OCI-LY7 (cell line): ENCODE data around the gene CCR4. TPM values are rescaled to one million over a fixed set of nuclear protein-coding genes. Genes with fewer than 3 reads are reported as not detected.

Source experiments
- BruUV-seq: library from RNA; stranded (reverse); fragments of 400-500 nt; replicated peaks from 2 replicates; lab custom pipeline; 2021; lab: Mats Ljungman, UMichigan
- CTCF ChIA-PET: fragments of 300-600 bp; sonication (Branson Sonifier 250); formaldehyde crosslinking; loops from one replicate; lab custom pipeline; 2022; ENCODE audit warnings: antibody characterized with exemption; ENCODE audit not compliant: unreplicated experiment; lab: Charles Lee
- POLR2A ChIA-PET: fragments of 300-600 bp; sonication (Branson Sonifier 250); formaldehyde crosslinking; loops from one replicate; lab custom pipeline; 2022; ENCODE audit warnings: antibody characterized with exemption; lab: Charles Lee
- DNase-seq: peaks from one replicate; pipeline ENCODE4 v3.0.0-alpha.2; 2015; ENCODE audit warnings: low spot score
- H2AFZ ChIP-seq: fragments of 200-600 bp; sonication (generic), shearing (Covaris generic); 2 replicates; pipeline ENCODE4 v1.6.1; 2014; ENCODE audit warnings: mild to moderate bottlenecking, antibody characterized with exemption, low read length, moderate library complexity
- H3K27ac ChIP-seq: fragments of 200-600 bp; sonication (generic); 2 replicates; pipeline ENCODE4 v1.5.1; 2014; ENCODE audit warnings: mixed run types, low read depth, mild to moderate bottlenecking, moderate library complexity, low read length, inconsistent platforms; ENCODE audit not compliant: poor library complexity, severe bottlenecking
- H3K36me3 ChIP-seq: fragments of 200-600 bp; sonication (generic); 2 replicates; pipeline ENCODE4 v1.6.1; 2014; ENCODE audit warnings: mild to moderate bottlenecking, antibody characterized with exemption, low read length, moderate library complexity, mixed read lengths; ENCODE audit not compliant: insufficient read depth
- H3K4me1 ChIP-seq: fragments of 200-600 bp; sonication (generic); 2 replicates; pipeline ENCODE4 v1.5.1; 2014; ENCODE audit warnings: mild to moderate bottlenecking, low read length; ENCODE audit not compliant: insufficient read depth, poor library complexity, severe bottlenecking
- H3K4me2 ChIP-seq: fragments of 200-600 bp; sonication (generic); 2 replicates; pipeline ENCODE4 v1.6.1; 2014; ENCODE audit warnings: mild to moderate bottlenecking, low read length
- H3K4me3 ChIP-seq: fragments of 200-600 bp; sonication (generic); 2 replicates; pipeline ENCODE4 v1.5.1; 2014; ENCODE audit warnings: mild to moderate bottlenecking, low read depth, low read length; ENCODE audit not compliant: poor library complexity, severe bottlenecking
- H3K79me2 ChIP-seq: fragments of 200-600 bp; sonication (generic); 2 replicates; pipeline ENCODE4 v1.6.1; 2016; ENCODE audit warnings: low read depth, mild to moderate bottlenecking, low read length, moderate library complexity, mixed read lengths; ENCODE audit not compliant: insufficient read depth
- H3K9me2 ChIP-seq: fragments of 200-600 bp; sonication (generic); 2 replicates; pipeline ENCODE4 v1.6.1; 2016; ENCODE audit warnings: mild to moderate bottlenecking, low read length, mixed read lengths; ENCODE audit not compliant: insufficient read depth
- H3K9me3 ChIP-seq: fragments of 200-600 bp; sonication (generic); 2 replicates; pipeline ENCODE4 v1.6.1; 2014; ENCODE audit warnings: mild to moderate bottlenecking, mixed run types, low read length, mixed read lengths
- H4K20me1 ChIP-seq: fragments of 200-600 bp; sonication (generic); 2 replicates; pipeline ENCODE4 v1.6.1; 2014; ENCODE audit warnings: mild to moderate bottlenecking, antibody characterized with exemption, low read length, moderate library complexity, mixed read lengths; ENCODE audit not compliant: insufficient read depth
- EZH2phosphoT487 ChIP-seq: fragments of 200-600 bp; sonication (generic); IDR thresholded peaks from 2 replicates; pipeline ENCODE4 v1.6.1; 2018; ENCODE audit warnings: low read depth, borderline replicate concordance, mild to moderate bottlenecking, mixed run types, antibody characterized with exemption, low read length, moderate library complexity, mixed read lengths
- intact Hi-C: fragments of 100-400 bp; cut with micrococcal nuclease; formaldehyde crosslinking; loops from one replicate; pipeline ENCODE4 v1.10.0; 2022; ENCODE audit not compliant: unreplicated experiment
- total RNA-seq, 2 experiments: library from RNA; depleted of rRNA in 1 of 2; stranded (reverse); fragments of >200 nt in 1 of 2; shearing (Covaris generic) in 1 of 2; gene quantifications; 2 replicates each; pipeline ENCODE4 v1.2.3, GENCODE V29; 2014 to 2022
- TF ChIP-seq, protein P1 (sequence below): fragments of 200-600 bp; sonication (generic); conservative IDR thresholded peaks from 2 replicates; pipeline ENCODE4 v1.5.1; 2014; ENCODE audit warnings: mild to moderate bottlenecking, antibody characterized with exemption, low read length, moderate library complexity, mixed read lengths

The CCR4 gene
- total RNA-seq, 2 experiments from 2014 or later: not detected

DNA sequence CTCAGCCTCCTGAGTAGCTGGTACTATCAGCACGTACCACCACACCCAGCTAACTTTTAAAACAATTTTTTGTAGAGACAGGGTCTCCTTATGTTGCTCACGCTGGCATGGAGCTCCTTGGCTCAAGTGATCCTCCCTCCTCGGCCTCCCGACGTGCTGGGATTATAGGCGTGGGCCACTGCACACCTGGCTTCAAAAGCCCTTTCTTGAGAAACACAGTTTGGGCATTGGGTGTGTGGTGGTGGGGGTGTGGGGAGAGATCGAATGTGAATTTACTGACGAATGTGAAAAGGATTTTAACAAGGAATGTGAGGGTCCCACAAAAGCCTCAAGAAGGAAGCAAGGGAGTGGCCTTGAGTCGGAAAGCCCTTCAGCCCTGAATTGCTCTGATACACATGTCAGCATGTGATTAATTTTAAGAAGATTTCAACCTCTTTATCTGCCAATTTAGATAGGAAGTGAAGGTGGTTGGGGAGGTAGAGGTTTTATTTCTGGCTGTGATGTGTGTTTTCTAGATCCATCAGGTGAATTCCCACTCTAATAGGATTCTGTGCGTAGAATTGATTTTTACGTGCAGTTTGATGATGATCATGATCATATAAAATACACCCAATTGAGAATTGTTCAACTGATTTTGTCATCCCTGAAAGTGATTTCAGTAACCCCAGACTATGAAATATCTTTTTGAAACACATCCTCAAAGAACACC is 1.1 kb downstream of the CCR4 start:
- no peaks in the 10 kb centered on the region for H3K36me3 ChIP-seq
- intact Hi-C loops: loop anchor here (10.0 kb wide), 1 partner anchor 822 kb away; no protein-coding TSS in a partner anchor
- no peaks in the 10 kb centered on the region for H3K79me2 ChIP-seq
- ChIA-PET POLR2A (interaction anchor here (0.6 to 1.1 kb wide), 3 partner anchors 16 to 133 kb away, joined by 3 to 4 read pairs (median 3); no protein-coding TSS in a partner anchor), CTCF (no interaction called here)
- H2AFZ ChIP-seq: no peak overlapping the region
- H3K4me2 ChIP-seq: no peak overlapping the region
- TF ChIP-seq, protein P1, sequence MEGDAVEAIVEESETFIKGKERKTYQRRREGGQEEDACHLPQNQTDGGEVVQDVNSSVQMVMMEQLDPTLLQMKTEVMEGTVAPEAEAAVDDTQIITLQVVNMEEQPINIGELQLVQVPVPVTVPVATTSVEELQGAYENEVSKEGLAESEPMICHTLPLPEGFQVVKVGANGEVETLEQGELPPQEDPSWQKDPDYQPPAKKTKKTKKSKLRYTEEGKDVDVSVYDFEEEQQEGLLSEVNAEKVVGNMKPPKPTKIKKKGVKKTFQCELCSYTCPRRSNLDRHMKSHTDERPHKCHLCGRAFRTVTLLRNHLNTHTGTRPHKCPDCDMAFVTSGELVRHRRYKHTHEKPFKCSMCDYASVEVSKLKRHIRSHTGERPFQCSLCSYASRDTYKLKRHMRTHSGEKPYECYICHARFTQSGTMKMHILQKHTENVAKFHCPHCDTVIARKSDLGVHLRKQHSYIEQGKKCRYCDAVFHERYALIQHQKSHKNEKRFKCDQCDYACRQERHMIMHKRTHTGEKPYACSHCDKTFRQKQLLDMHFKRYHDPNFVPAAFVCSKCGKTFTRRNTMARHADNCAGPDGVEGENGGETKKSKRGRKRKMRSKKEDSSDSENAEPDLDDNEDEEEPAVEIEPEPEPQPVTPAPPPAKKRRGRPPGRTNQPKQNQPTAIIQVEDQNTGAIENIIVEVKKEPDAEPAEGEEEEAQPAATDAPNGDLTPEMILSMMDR: no peak
- no peak for TF ChIP-seq EZH2phosphoT487
- no peak for DNase-seq
- H3K9me2 ChIP-seq: no peaks in the 10 kb centered on the region
- H3K4me3 ChIP-seq: no peak overlapping the region
- H3K9me3 ChIP-seq: no peaks in the 10 kb centered on the region
- BruUV-seq: no TSS peak
- H3K27ac ChIP-seq: no peak overlapping the region
- H3K4me1 ChIP-seq: no peaks in the 10 kb centered on the region
- no peaks in the 10 kb centered on the region for H4K20me1 ChIP-seq

DNA sequence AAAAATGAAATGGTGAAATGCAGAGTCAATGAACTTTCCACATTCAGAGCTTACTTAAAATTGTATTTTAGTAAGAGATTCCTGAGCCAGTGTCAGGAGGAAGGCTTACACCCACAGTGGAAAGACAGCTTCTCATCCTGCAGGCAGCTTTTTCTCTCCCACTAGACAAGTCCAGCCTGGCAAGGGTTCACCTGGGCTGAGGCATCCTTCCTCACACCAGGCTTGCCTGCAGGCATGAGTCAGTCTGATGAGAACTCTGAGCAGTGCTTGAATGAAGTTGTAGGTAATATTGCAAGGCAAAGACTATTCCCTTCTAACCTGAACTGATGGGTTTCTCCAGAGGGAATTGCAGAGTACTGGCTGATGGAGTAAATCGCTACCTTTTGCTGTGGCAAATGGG is 3.1 kb downstream of the CCR4 start:
- ChIA-PET CTCF (no interaction called here), POLR2A (no interaction called here)
- no peak for TF ChIP-seq EZH2phosphoT487
- no peaks in the 10 kb centered on the region for H3K4me1 ChIP-seq
- H3K4me2 ChIP-seq: no peak overlapping the region
- no peak overlapping the region for H3K4me3 ChIP-seq
- no peak for DNase-seq
- no TSS peak for BruUV-seq
- H4K20me1 ChIP-seq: no peaks in the 10 kb centered on the region
- no peaks in the 10 kb centered on the region for H3K36me3 ChIP-seq
- H3K27ac ChIP-seq: no peak overlapping the region
- no peaks in the 10 kb centered on the region for H3K9me2 ChIP-seq
- H3K79me2 ChIP-seq: no peaks in the 10 kb centered on the region
- intact Hi-C loops: loop anchor here (10.0 kb wide), 1 partner anchor 820 kb away; no protein-coding TSS in a partner anchor
- no peak overlapping the region for H2AFZ ChIP-seq
- no peaks in the 10 kb centered on the region for H3K9me3 ChIP-seq

DNA sequence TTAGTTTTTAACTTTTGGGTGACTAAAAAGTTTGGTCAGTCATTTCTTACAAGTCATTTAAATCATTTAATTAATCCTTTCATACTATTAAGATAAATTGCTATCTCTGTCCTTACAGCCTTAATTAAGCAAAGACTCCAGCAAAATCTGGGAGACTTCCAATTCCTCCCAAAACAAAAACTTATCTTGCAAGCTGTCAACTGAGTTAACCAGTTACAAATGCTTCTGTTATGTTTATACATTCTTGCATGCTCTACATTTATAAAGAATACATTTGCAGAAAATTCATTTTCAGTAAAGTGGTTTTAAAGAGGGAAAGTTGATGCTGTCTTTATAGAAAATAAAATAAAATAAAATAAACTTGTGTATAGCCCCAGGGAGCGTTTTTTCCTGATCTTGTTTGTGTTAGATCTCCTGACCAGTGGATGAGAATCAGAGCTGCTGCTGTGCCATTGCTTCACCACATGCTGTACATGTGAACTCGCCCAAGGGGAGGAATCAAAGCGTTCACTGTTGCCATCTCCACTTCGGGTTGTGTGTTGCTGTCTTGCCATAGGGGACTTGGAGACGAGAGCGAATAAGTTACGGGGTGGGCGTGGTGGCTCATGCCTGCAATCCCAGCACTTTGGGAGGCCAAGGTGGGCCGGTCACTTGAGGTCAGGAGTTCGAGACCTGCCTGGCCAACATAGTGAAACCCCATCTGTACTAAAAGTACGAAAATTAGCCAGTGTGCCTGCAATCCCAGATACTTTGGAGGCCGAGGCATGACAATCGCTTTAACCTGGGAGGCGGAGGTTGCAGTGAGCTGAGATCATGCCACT is 5.5 kb downstream of the CCR4 start:
- Histone ChIP-seq H3K79me2 (no peaks in the 10 kb centered on the region), H3K27ac (no peak overlapping the region), H3K4me1 (no peaks in the 10 kb centered on the region), H3K4me2 (no peak overlapping the region), H3K36me3 (no peaks in the 10 kb centered on the region), H2AFZ (no peak overlapping the region), H3K9me3 (no peaks in the 10 kb centered on the region), H3K4me3 (no peak overlapping the region), H4K20me1 (no peaks in the 10 kb centered on the region), H3K9me2 (no peaks in the 10 kb centered on the region)
- ChIA-PET CTCF (no interaction called here), POLR2A (interaction anchor here (0.6 to 1.3 kb wide), 3 partner anchors 110 to 399 kb away, joined by 3 to 4 read pairs (median 3); no protein-coding TSS in a partner anchor)
- intact Hi-C loops: loop anchor here (10.0 kb wide), 1 partner anchor 818 kb away; no protein-coding TSS in a partner anchor
- TF ChIP-seq, protein P1: no peak
- no peak for TF ChIP-seq EZH2phosphoT487
- no peak for DNase-seq
- no TSS peak for BruUV-seq
